Measurements from ENCODE around the gene CDON. TPM values are rescaled to one million over a fixed set of nuclear protein-coding genes. Genes with fewer than 3 reads are reported as not detected.

Gene CDON
- total RNA-seq, 3 donors from 2014 or later (not counting 1 experiment from before 2014, with no cell fraction given) = 0.25 to 0.38 TPM; not detected in 1

- Histone ChIP-seq H3K27ac (ENCODE audit: low read length) (no peak overlapping the region), H3K27me3 (ENCODE audit: control insufficient read depth, insufficient read depth, low read length) (no peaks in the 10 kb centered on the region), H3K36me3 (ENCODE audit: control insufficient read depth, insufficient read depth, low read length) (no peaks in the 10 kb centered on the region), H3K4me1 (ENCODE audit: control insufficient read depth, insufficient read depth, low read length) (no peaks in the 10 kb centered on the region), H3K9me3 (ENCODE audit: control insufficient read depth, insufficient read depth, low read length) (no peaks in the 10 kb centered on the region), H3K4me3 (ENCODE audit: low read length) (no peak overlapping the region)
- DNase-seq = no peak
- no peak for ATAC-seq
- no peak overlapping the region for H3K27ac Mint-ChIP-seq
- H3K9me3 Mint-ChIP-seq = no peaks in the 10 kb centered on the region
- intact Hi-C loops (cut with micrococcal nuclease) = no loop called here
- WGBS (ENCODE audit: insufficient coverage) = 81% methylated on average over 12 of the region's 12 CpGs
- peaks cover 0 to 6% of the 10 kb centered on the region in 2 donors for H3K4me1 Mint-ChIP-seq
- no peak for TF ChIP-seq CTCF (IDR thresholded peaks at IDR 0.05)
- no peak overlapping the region for H3K4me3 Mint-ChIP-seq
- no peaks in the 10 kb centered on the region for H3K36me3 Mint-ChIP-seq
- H3K27me3 Mint-ChIP-seq (ENCODE audit: low read depth in 2 of 2) = peaks cover 6 to 7% of the 10 kb centered on the region in 2 donors
These were observed 127.0 kb downstream of the CDON start for GRCh38 chr11:125935618-125936199.

GRCh38 chr11:125935056-125935455 lies 127.6 kb downstream of the CDON start:
- H3K4me3 Mint-ChIP-seq = no peak overlapping the region
- 89% methylated on average over 2 of the region's 2 CpGs for WGBS (ENCODE audit: insufficient coverage)

GRCh38 chr11:125934473-125934872 lies 128.2 kb downstream of the CDON start:
- DNase-seq (no peak), ATAC-seq (no peak)
- peaks cover 0 to 6% of the 10 kb centered on the region in 2 donors for H3K4me1 Mint-ChIP-seq
- Histone ChIP-seq H3K9me3 (ENCODE audit: control insufficient read depth, insufficient read depth, low read length) (no peaks in the 10 kb centered on the region), H3K27ac (ENCODE audit: low read length) (no peak overlapping the region), H3K27me3 (ENCODE audit: control insufficient read depth, insufficient read depth, low read length) (no peaks in the 10 kb centered on the region), H3K36me3 (ENCODE audit: control insufficient read depth, insufficient read depth, low read length) (no peaks in the 10 kb centered on the region), H3K4me3 (ENCODE audit: low read length) (no peak overlapping the region), H3K4me1 (ENCODE audit: control insufficient read depth, insufficient read depth, low read length) (no peaks in the 10 kb centered on the region)
- no peak overlapping the region for H3K27ac Mint-ChIP-seq
- intact Hi-C loops (cut with micrococcal nuclease) = no loop called here
- WGBS (ENCODE audit: insufficient coverage) = 95% methylated on average over 8 of the region's 8 CpGs
- H3K36me3 Mint-ChIP-seq = no peaks in the 10 kb centered on the region
- TF ChIP-seq CTCF (IDR thresholded peaks at IDR 0.05) = no peak
- no peaks in the 10 kb centered on the region for H3K9me3 Mint-ChIP-seq
- no peak overlapping the region for H3K4me3 Mint-ChIP-seq
- peaks cover 6 to 7% of the 10 kb centered on the region in 2 donors for H3K27me3 Mint-ChIP-seq (ENCODE audit: low read depth in 2 of 2)

More at GRCh38 chr11:125935056-125935455, 127.6 kb downstream of the CDON start:
- H3K4me1 Mint-ChIP-seq = peaks cover 0 to 6% of the 10 kb centered on the region in 2 donors
- no peak for DNase-seq
- no peak overlapping the region for H3K27ac Mint-ChIP-seq
- no peaks in the 10 kb centered on the region for H3K36me3 Mint-ChIP-seq
- no peak overlapping the region for H3K4me3 ChIP-seq (ENCODE audit: low read length)
- H3K36me3 ChIP-seq (ENCODE audit: control insufficient read depth, insufficient read depth, low read length) = no peaks in the 10 kb centered on the region
- no peaks in the 10 kb centered on the region for H3K9me3 ChIP-seq (ENCODE audit: control insufficient read depth, insufficient read depth, low read length)
- H3K4me1 ChIP-seq (ENCODE audit: control insufficient read depth, insufficient read depth, low read length) = no peaks in the 10 kb centered on the region
- peaks cover 6 to 7% of the 10 kb centered on the region in 2 donors for H3K27me3 Mint-ChIP-seq (ENCODE audit: low read depth in 2 of 2)
- no peaks in the 10 kb centered on the region for H3K9me3 Mint-ChIP-seq
- intact Hi-C loops (cut with micrococcal nuclease) = no loop called here
- no peaks in the 10 kb centered on the region for H3K27me3 ChIP-seq (ENCODE audit: control insufficient read depth, insufficient read depth, low read length)
- TF ChIP-seq CTCF (IDR thresholded peaks at IDR 0.05) = no peak
- no peak overlapping the region for H3K27ac ChIP-seq (ENCODE audit: low read length)
- no peak for ATAC-seq

Measured in natural killer cell (primary cell).